Right lobe of liver (tissue), 4 donors: Measurements from ENCODE around the gene WAC.

ENCODE experiments used
- POLR2A ChIP-seq: fragments of 450-650 bp; IDR thresholded peaks from one replicate; pipeline ENCODE4 v1.6.1; 2017; ENCODE audit warnings: antibody characterized with exemption, mild to moderate bottlenecking
- TF ChIP-seq, protein P1 (sequence below), 4 donors: fragments of 200-600 bp in 3 of 4; fragments of 450-650 bp in 1 of 4; IDR thresholded peaks; one replicate each; pipeline versions ENCODE4 v1.5.1 to v1.8.0; 2016 to 2022; ENCODE audit warnings: antibody characterized with exemption in 4 of 4, mild to moderate bottlenecking in 2 of 4
- donor health status: DM: no; HTN: no; CAD: no.
- donor health status: DM: no; HTN: no; CAD: no.
- donor health status: DM: no; HTN: yes; CAD: no.

DNA sequence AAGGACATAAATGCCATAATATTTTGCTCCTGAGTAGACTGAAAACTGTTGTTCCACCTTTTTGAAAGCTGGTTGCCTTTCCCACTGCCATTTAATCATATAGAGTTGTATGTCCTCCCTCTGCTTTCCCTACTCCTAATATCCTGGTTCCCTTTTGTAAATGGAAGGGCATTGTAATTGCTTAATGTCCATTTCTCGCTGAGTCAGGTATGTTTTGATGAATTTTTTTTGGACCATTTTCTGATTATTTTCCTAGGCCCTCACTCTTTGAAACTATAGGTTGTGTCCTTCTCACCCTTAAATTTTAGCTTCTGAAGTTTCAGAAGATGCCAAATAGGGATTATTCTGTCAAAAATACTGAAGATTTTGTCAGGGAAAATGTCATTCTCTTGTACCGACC, 45.5 kb downstream of the WAC start:
- TF ChIP-seq, protein P1, sequence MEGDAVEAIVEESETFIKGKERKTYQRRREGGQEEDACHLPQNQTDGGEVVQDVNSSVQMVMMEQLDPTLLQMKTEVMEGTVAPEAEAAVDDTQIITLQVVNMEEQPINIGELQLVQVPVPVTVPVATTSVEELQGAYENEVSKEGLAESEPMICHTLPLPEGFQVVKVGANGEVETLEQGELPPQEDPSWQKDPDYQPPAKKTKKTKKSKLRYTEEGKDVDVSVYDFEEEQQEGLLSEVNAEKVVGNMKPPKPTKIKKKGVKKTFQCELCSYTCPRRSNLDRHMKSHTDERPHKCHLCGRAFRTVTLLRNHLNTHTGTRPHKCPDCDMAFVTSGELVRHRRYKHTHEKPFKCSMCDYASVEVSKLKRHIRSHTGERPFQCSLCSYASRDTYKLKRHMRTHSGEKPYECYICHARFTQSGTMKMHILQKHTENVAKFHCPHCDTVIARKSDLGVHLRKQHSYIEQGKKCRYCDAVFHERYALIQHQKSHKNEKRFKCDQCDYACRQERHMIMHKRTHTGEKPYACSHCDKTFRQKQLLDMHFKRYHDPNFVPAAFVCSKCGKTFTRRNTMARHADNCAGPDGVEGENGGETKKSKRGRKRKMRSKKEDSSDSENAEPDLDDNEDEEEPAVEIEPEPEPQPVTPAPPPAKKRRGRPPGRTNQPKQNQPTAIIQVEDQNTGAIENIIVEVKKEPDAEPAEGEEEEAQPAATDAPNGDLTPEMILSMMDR (IDR thresholded peaks at IDR 0.05) = no peak
- no peak for TF ChIP-seq POLR2A
